OCI-LY3 (cell line): ENCODE results near the gene ZNF319.
A peak's percentile ranks its signal among the peaks of the same experiment; 100 is the strongest.

Experiments used
- H2AFZ ChIP-seq: fragments of 200-600, 300-600 bp; shearing (Covaris generic); 2 replicates; pipeline ENCODE4 v1.6.0; 2014; ENCODE audit warnings: antibody characterized with exemption, low read depth, low read length
- H3K27ac ChIP-seq: fragments of 200-600, 300-600 bp; sonication (generic); 2 replicates; pipeline ENCODE4 v1.5.1; 2014; ENCODE audit warnings: mild to moderate bottlenecking, low read length, moderate library complexity, mixed read lengths
- H3K27me3 ChIP-seq: fragments of 200-600, 300-600 bp; sonication (generic); 2 replicates; pipeline ENCODE4 v1.6.1; 2014; ENCODE audit warnings: low read depth, low read length, mixed read lengths
- H3K36me3 ChIP-seq: fragments of 200-600, 300-600 bp; sonication (generic); replicated peaks from 2 replicates; pipeline ENCODE3; 2014; ENCODE audit warnings: low read depth, low read length, mixed read lengths
- H3K4me1 ChIP-seq: fragments of 300-600, 200-600 bp; sonication (generic); 2 replicates; pipeline ENCODE4 v1.6.1; 2014; ENCODE audit warnings: low read length, mixed read lengths
- H3K4me2 ChIP-seq: fragments of 200-600, 300-600 bp; sonication (generic); 2 replicates; pipeline ENCODE4 v1.6.1; 2014; ENCODE audit warnings: low read length, mixed read lengths
- H3K4me3 ChIP-seq: fragments of 300-600, 200-600 bp; sonication (generic); 2 replicates; pipeline ENCODE4 v1.5.1; 2014; ENCODE audit warnings: antibody characterized with exemption, mild to moderate bottlenecking, low read length, moderate library complexity
- H3K79me2 ChIP-seq: fragments of 300-600, 200-600 bp; shearing (Covaris generic); 2 replicates; pipeline ENCODE4 v1.6.1; 2014; ENCODE audit warnings: mild to moderate bottlenecking, low read length, mixed read lengths
- H3K9ac ChIP-seq: fragments of 300-600, 200-600 bp; shearing (Covaris generic); 2 replicates; pipeline ENCODE4 v1.6.0; 2014; ENCODE audit warnings: mild to moderate bottlenecking, low read length, moderate library complexity
- H3K9me3 ChIP-seq: fragments of 200-600, 300-600 bp; shearing (Covaris generic); 2 replicates; pipeline ENCODE4 v1.6.1; 2014; ENCODE audit warnings: low read length, mixed read lengths; ENCODE audit not compliant: insufficient read depth
- H4K20me1 ChIP-seq: fragments of 200-600, 300-600 bp; sonication (generic); 2 replicates; pipeline ENCODE4 v1.6.1; 2016; ENCODE audit warnings: low read length, mixed read lengths; ENCODE audit not compliant: insufficient read depth
- EZH2phosphoT487 ChIP-seq: fragments of 200-600 bp; shearing (Covaris generic); IDR thresholded peaks from 2 replicates; pipeline ENCODE4 v1.6.1; 2018; ENCODE audit warnings: antibody characterized with exemption, mixed run types, low read depth
- TF ChIP-seq, protein P1 (sequence below): fragments of 200-600, 300-600 bp; sonication (generic); IDR thresholded peaks from 2 replicates; pipeline ENCODE4 v1.5.1; 2014; ENCODE audit warnings: antibody characterized with exemption, low read length, low read depth

The ZNF319 gene

GRCh38 chr16:57996406-57997175, 3.9 kb downstream of the ZNF319 start:
- no peak overlapping the region for H3K9ac ChIP-seq
- peaks cover 9% of the 10 kb centered on the region for H3K4me1 ChIP-seq
- no peak overlapping the region for H3K4me2 ChIP-seq
- no peak for TF ChIP-seq EZH2phosphoT487
- TF ChIP-seq, protein P1, sequence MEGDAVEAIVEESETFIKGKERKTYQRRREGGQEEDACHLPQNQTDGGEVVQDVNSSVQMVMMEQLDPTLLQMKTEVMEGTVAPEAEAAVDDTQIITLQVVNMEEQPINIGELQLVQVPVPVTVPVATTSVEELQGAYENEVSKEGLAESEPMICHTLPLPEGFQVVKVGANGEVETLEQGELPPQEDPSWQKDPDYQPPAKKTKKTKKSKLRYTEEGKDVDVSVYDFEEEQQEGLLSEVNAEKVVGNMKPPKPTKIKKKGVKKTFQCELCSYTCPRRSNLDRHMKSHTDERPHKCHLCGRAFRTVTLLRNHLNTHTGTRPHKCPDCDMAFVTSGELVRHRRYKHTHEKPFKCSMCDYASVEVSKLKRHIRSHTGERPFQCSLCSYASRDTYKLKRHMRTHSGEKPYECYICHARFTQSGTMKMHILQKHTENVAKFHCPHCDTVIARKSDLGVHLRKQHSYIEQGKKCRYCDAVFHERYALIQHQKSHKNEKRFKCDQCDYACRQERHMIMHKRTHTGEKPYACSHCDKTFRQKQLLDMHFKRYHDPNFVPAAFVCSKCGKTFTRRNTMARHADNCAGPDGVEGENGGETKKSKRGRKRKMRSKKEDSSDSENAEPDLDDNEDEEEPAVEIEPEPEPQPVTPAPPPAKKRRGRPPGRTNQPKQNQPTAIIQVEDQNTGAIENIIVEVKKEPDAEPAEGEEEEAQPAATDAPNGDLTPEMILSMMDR = no peak
- no peaks in the 10 kb centered on the region; the same call in 1 of the 2 replicates for H3K79me2 ChIP-seq
- H3K4me3 ChIP-seq = no peak overlapping the region
- H3K9me3 ChIP-seq = no peaks in the 10 kb centered on the region
- no peak overlapping the region for H2AFZ ChIP-seq
- no peak overlapping the region for H3K27ac ChIP-seq
- H3K36me3 ChIP-seq = peaks cover 3% of the 10 kb centered on the region
- H3K27me3 ChIP-seq = no peaks in the 10 kb centered on the region
- peaks cover 4% of the 10 kb centered on the region; the same call in 1 of the 2 replicates for H4K20me1 ChIP-seq

DNA sequence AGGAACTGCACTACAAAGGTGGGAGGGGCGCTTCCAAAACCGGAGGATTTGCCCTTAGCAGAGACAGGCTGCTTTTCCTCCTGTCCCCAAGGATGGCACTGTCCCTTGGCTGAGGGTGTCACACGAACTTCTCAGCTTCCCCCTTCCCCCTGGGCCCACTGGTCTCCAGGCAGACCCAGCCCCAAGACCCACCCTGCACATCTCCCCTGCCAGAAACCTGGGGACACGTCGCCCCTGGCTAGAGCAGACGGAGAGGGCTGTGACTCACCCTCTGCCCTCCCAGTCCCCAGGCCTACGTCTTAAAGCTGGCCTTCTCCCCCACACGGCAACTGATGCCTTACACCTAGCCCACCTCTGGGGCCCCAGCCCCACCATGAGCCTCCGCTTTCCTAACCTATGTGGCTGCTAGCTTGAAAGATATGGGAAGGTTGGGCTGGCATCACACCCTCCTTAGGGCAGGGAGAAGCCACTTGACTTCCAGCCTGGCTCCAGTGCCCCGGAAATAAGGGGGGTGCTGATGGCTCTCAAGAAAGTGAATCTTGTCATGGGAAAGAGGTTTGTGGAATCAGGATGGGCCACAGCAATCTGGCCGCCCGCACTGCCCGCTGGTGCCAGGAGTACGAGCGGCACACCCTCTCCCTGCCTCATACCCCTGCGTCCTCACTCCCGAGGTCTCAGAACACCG, 4.6 kb downstream of the ZNF319 start:
- Histone ChIP-seq H3K4me1 (peaks cover 9% of the 10 kb centered on the region), H3K27ac (no peak overlapping the region), H3K4me2 (no peak overlapping the region), H3K4me3 (no peak overlapping the region), H3K79me2 (no peaks in the 10 kb centered on the region; the same call in 1 of the 2 replicates), H4K20me1 (peaks cover 4% of the 10 kb centered on the region; the same call in 1 of the 2 replicates), H2AFZ (no peak overlapping the region), H3K36me3 (peaks cover 3% of the 10 kb centered on the region), H3K9ac (no peak overlapping the region), H3K27me3 (no peaks in the 10 kb centered on the region), H3K9me3 (no peaks in the 10 kb centered on the region)
- TF ChIP-seq EZH2phosphoT487 = no peak
- TF ChIP-seq, protein P1 = no peak

- peaks cover 3% of the 10 kb centered on the region for H3K36me3 ChIP-seq
- H3K4me1 ChIP-seq = peaks cover 9% of the 10 kb centered on the region
- TF ChIP-seq, protein P1 = peak; percentile 29
- TF ChIP-seq EZH2phosphoT487 = no peak
- H2AFZ ChIP-seq = no peak overlapping the region
- no peak overlapping the region for H3K4me2 ChIP-seq
- H3K79me2 ChIP-seq = no peaks in the 10 kb centered on the region; the same call in 1 of the 2 replicates
- H3K27ac ChIP-seq = no peak overlapping the region
- H3K9me3 ChIP-seq = no peaks in the 10 kb centered on the region
- no peak overlapping the region for H3K9ac ChIP-seq
- peaks cover 4% of the 10 kb centered on the region; the same call in 1 of the 2 replicates for H4K20me1 ChIP-seq
- H3K27me3 ChIP-seq = no peaks in the 10 kb centered on the region
- no peak overlapping the region for H3K4me3 ChIP-seq
These were observed 5.7 kb downstream of the ZNF319 start for GRCh38 chr16:57994778-57995177.

- Histone ChIP-seq H3K79me2 (no peaks in the 10 kb centered on the region), H3K9ac (no peak overlapping the region), H3K4me3 (no peak overlapping the region), H3K27me3 (no peaks in the 10 kb centered on the region), H3K9me3 (no peaks in the 10 kb centered on the region), H3K4me1 (peaks cover 5% of the 10 kb centered on the region), H3K36me3 (peaks cover 3% of the 10 kb centered on the region), H2AFZ (no peak overlapping the region), H3K4me2 (no peak overlapping the region), H3K27ac (no peak overlapping the region), H4K20me1 (peaks cover 4% of the 10 kb centered on the region; the same call in 1 of the 2 replicates)
- TF ChIP-seq, protein P1 = no peak
- TF ChIP-seq EZH2phosphoT487 = no peak
These were observed 6.1 kb downstream of the ZNF319 start for GRCh38 chr16:57994361-57994760.
